GM21576 (cell line): ENCODE results near the gene FAM20C.
"Not testable (repeated sequence)": the region's sequence is repeated elsewhere in the genome, so short reads cannot be mapped to it uniquely, and the experiment has no call there.

ENCODE experiments used
- ATAC-seq: cut with Tn5 transposase; IDR thresholded peaks from one replicate; pipeline ENCODE4 v1.9.1; 2021; ENCODE audit warnings: mild to moderate bottlenecking, moderate library complexity; ENCODE audit not compliant: unreplicated experiment

The FAM20C gene

GRCh38 chr7:171912-172515 is 20.4 kb upstream of the FAM20C start:
- no peak for ATAC-seq

DNA sequence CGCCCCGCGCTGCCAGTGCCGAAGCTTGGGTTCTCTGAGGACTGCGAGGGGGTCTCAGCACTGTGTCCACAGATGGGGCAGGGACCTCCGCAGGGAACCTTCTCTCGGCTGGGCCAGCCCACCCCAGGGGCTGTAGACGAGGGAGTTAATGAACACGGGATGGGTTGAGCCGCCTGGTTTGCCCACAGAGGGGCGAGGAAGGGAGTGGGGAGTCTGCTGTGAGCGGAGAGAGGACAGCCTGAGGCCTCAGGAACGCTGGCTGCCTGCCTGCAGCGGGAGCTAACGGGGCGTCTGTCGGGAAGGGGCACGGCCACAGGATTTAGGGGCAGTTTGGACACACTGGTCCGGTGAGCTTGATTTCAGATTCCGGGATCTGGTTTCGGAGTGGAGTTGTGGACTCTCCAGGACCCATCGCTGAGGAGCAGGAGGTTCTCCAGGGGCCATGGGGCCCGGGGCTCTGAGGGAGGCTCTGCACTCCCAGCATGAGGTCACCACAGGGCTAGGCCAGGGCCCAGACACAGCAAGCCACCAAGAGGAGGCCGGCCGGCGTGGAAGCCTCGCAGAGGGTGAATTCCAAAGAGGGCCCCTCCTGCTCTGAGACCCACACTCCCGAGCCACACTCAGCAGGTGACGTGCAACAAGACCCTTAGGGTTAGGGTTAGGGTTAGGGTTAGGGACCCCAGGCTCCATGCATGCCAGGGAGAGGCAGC is 19.0 kb upstream of the FAM20C start:
- ATAC-seq = no peak

DNA sequence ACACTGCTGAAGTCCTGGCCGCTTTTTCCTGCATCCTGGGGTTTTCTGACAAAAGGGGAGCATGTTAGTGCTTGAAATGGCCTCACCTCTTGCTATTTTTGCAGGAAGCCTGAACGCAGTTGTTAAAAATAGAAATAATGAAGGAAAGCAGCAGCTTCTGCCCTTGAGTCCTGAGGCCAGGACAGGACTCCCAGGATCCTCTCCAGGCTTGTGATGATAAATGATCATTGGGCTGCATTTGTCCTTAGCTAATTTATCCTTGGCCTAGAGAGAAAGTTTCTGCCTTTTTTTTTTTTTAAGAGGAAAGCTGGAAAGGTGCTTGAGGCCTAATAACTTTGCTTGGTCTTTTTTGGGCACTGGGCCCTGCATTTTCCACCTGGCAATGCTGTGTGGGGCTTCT is 17.7 kb upstream of the FAM20C start:
- no peak for ATAC-seq

DNA sequence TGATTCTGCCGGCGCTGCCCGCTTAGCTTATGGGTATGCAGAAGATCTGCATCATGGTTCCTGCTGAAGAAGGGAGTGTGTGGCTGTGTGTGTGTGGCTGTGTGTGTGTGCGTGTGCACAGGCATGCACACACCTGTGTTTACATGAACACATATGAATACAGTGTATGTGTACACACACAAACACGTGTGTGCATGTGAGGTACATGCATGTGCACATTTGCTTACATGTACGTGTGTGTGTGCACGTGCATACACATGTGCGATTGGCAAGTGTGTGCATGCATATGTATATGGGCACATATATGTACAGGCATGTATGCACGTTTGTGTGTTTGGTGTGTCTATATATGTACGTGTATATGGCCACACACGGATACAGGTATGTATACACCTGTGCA is 16.4 kb upstream of the FAM20C start:
- no peak for ATAC-seq

- ATAC-seq = no peak
Observed at GRCh38 chr7:176381-176780, 16.0 kb upstream of the FAM20C start.

DNA sequence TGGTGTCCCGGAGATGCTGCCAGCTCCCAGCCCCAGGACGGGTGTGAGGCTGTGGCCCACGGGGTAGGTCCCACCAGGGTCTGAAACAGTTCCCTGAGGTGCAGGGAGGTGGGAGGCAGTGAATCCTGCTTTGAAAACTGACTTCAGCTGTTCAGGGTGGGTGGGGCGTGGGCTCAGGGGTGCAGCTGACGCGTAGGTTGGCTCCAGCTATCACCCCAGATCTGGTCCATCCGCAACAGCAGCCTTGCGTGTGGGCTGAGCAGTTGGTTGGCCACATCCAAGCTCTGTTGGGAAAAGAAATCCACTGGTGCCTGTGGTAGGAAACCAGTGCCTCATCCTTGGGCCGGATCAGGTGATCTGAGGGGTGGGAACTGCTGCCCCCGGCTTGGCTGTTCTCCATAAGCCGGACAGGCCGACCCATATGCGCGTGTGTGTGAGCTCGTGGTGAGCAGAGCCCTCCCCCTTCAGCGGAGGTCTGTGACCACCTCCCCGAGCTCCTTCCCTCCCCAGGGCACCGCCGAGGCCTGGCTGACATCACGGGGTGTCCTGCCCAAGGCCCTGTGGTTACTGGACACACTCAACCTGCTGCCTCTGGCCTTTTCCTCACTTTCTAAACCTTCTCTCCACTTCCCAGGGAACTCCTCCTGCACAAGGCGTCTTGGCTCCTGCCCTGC is 15.4 kb upstream of the FAM20C start:
- no peak for ATAC-seq

- no peak for ATAC-seq
Observed at GRCh38 chr7:178444-178843, 13.9 kb upstream of the FAM20C start.

DNA sequence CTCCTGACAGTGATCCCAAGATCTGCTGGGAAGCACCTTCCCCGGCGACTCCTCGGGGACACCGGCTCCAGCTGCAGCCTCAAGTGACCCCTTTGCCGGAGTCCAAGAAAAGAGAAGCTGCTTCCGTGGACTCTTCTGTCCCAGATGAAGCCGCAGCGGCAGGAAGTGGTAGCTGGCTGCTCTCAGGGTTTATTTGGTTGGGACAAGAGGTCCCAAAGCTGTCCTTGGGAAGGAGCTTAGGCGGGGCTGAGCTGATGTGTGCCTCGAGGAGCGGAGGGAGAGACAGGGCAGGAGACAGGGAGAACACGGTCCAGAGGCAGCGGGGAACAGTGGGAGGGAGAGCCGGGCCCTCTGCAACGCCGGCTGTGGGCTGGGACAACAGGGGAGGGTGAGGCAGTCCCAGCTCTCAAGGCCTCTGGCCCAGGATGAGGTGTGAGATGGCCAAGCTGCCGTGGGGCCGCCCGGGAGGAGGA is 13.1 kb upstream of the FAM20C start:
- ATAC-seq = no peak

DNA sequence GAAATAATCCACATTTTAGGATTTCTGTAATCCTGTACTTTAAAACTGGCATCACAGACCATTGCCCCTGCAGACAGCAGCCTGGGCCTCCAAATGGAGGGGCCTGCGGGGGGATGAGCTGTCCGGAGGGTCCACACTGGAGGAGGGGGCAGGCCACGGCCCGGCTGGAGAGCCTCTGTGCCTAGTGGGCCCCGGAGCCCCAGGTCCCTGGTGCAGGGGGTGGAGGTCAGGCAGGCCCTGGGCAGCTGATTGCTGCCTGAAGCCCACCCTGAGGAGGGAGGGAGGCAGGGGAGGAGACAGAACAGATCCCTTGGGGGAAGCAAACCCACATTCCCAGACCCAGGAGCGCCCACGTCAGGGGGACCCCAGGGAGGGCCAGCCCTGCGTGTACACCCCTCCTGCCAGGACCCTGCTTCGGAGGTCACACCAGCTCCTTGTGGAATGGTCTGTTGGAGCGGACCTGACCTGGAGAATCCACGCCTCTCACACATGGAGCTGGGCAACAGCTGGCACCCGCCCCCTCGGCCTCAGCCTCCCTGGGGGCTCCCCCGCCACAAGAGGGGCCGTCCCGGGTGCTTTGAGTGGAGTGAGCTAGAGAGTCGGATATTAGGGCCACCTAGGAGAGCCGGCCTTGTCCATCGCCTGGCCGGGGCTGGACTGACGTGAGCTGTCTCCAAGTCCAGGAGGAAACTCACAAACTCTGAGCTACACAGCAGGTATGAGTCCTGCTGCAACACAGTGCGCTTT is 12.2 kb upstream of the FAM20C start:
- ATAC-seq = no peak

DNA sequence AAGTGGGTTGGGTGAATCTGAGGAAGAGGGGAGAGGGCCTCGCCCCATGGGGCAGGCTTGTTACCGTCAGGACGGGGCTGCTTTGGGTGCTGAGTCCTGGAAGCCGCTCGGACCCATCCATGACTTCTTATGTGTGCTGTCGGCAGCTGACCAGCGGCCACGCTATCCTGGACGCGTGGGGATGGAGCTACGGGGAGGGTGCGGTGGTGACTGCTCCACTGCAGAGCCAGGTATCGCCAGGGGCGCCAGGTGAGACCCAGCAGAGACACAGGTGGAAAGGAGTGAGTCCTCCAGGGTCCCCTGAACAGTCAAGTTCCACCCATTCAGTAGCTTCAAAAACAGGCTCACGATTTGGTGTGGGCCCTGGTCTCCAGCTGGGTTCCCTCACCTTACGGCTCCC is 10.6 kb upstream of the FAM20C start:
- ATAC-seq = no peak

DNA sequence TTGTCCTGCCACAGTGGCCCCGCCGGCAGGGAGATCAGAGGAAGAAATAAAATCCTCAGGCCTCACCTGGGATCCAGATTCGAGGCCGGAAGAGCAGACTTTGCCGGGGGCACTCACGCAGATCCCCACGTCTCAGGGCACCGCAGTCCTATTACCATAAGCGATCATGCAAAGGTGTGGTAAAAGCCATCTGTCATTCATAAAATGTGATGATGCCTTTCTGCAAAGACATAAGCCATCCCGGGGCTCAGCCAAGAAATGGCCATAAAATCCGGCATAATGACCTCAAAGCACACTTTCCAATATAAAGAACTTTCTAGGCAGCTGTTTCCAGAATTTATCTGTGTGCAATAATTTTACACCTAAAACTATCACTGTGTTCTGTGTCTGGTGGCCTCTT is 9.9 kb upstream of the FAM20C start:
- ATAC-seq = not testable (repeated sequence)

DNA sequence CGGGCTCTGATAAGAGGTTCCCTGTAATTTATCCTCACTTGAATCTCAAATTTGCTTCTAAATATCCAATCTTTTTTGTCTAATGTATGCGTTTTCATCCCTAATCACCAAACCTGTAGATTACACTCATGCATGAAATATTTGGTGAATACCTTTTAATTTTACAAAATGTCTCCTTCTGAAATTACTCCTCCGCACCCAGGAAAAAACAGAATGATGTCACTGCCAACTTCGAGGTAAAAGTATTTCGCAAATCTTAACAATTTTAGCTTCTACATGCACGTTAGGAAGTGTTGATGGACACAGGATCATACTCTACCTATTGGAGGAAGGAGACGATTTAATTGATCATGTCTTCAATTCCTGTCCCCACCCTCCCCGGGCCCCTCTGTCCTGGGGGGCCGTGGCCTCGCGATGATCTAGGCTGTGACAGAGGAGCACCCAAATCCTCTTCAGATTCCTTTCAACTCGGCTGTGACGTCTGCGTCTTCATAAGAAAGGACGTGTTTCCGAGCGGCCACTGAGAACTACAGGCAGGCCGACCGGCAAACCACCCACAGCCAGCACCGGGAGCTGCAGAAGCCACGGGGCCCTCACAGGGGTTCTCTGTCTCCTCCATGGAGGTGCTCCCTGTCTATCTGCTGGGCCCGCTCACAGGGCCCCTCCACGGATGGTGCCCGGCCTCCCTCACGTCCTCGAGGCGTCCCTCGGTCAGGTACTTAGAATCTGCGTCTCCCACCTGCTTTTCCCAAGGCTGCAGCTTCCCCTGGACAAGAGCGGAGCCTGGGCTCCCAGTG is 8.7 kb upstream of the FAM20C start:
- ATAC-seq = no peak

DNA sequence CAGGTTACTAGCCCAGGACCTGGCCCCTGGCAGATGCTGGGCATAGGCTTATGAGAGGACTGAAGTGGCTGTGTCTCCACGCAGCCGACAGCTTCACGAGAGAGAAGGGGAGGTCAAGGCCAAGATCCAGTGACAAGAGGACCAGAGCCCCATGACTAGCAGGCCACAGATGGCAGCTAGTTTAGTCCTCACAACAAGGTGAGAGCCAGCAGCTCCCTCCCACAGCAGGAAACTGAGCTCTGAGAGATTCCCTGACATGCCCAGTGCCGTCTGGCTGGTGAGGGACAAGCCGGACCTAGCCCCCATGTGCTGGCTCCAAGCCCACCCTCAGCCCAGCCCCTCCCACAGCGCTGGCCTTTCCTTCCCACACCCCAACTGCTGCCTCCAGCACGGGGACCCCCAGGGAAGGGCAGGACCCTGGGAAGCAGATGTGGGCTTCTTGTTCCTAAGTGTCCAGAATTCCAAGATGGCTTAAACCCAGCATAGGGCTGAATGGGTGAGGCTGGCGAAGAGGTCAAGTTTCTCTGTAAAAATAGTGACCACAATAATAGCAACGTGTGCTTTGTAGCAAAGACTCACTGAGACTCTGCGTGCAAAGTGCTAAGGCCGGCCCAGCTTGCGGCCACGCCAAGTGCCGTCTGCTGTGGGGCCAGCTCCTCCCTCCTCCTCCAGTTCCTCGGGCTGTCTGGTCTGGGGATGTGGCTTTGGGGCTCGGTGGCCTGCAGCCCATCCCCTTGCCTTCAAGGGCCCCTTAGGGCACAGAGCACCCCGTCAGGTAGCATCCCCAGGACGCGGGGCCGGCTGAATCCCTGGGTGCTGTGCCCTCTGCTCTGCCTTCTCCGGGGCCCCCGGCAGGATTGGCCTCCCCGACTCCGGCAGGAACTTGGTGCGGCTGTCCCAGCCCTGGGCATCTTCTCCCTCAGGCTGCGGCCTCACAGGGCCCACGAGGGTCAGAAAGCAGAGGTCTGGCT is 7.8 kb upstream of the FAM20C start:
- ATAC-seq = no peak

DNA sequence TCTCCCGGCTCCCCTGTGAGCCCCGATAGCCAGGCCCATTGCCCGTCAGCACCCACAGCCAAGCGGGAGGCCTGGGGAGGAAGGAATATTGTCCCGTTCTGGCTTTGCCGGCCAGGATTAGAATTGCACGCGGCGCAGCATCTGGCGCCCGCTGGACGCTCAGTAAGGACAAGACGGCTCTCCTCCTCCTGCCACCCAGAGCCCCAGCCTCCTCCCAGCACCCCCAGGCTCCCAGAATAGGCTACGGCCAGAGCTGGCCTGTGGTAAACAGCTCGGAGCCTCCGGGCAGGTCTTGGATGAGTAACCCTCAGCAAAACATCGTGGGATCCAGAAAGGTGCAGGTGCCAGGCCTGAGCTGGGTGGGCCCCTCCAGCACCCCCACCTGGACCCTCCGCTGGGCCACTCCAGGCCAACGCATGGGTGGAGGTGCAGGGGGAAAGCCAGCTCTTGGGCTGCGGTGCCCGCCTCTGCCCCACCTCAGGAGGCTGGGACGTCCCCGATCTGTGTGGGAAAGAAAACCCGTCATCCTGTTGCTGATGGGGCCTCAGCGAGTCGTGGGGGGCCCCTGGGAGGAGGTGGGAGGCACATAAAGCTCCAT is 5.8 kb upstream of the FAM20C start:
- ATAC-seq = no peak

- no peak for ATAC-seq
Observed at GRCh38 chr7:187227-187927, 5.0 kb upstream of the FAM20C start.

DNA sequence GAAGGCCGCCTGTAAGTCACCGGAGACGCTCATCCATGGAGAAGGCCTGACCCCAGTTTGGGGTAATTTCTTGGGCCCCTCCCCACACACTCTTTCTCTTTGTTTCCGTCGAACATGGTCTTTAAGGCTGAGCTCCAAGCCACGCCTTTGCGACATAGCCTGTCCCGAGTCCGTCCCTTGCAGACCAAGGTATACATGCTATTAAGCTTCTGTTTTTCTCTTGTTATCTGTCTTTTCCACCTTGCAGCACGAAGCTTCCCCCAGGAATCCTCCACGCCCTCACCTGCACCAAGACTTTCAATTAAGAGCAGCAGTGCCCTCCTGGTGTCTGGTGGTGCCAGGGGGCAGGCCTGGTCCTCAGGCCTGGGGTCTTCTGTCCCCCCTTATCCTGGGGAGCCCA is 4.2 kb upstream of the FAM20C start:
- ATAC-seq = no peak

- ATAC-seq = no peak
Observed at GRCh38 chr7:188727-189500, 3.5 kb upstream of the FAM20C start.

- ATAC-seq = no peak
Observed at GRCh38 chr7:189719-190118, 2.7 kb upstream of the FAM20C start.
